RWPE1 (cell line): ENCODE results near the gene USP3.
A peak's percentile ranks its signal among the peaks of the same experiment; 100 is the strongest.

Experiments used
- CTCF ChIA-PET: fragments of 350-600 bp; sonication (Branson Sonifier 250); formaldehyde crosslinking; extraction: SDS; loops from one replicate; lab custom pipeline; 2021; lab: Yijun Ruan, JAX
- POLR2A ChIA-PET: fragments of 400-600 bp; formaldehyde crosslinking; extraction: SDS; loops from one replicate; lab custom pipeline; 2020; ENCODE audit warnings: antibody characterized with exemption; ENCODE audit not compliant: low non-redundant PET; lab: Yijun Ruan, JAX
- DNase-seq: peaks from one replicate; pipeline ENCODE4 v3.0.0; 2012; ENCODE audit warnings: low spot score
- H3K27ac ChIP-seq: fragments of 450-650 bp; 2 replicates; pipeline ENCODE4 v1.5.1; 2017
- TF ChIP-seq, protein P1 (sequence below): fragments of 450-650 bp; conservative IDR thresholded peaks from 2 replicates; pipeline ENCODE4 v1.5.1; 2017; ENCODE audit warnings: low read depth, mild to moderate bottlenecking

USP3 gene

GRCh38 chr15:63596676-63597037, 92.3 kb downstream of the USP3 start:
- ChIA-PET CTCF (interaction anchor here (0.6 to 1.0 kb wide), 2 partner anchors 23 to 313 kb away, joined by 3 read pairs; no protein-coding TSS in a partner anchor), POLR2A (no interaction called here)
- no peak overlapping the region; the same call in 1 of the 2 replicates for H3K27ac ChIP-seq
- TF ChIP-seq, protein P1, sequence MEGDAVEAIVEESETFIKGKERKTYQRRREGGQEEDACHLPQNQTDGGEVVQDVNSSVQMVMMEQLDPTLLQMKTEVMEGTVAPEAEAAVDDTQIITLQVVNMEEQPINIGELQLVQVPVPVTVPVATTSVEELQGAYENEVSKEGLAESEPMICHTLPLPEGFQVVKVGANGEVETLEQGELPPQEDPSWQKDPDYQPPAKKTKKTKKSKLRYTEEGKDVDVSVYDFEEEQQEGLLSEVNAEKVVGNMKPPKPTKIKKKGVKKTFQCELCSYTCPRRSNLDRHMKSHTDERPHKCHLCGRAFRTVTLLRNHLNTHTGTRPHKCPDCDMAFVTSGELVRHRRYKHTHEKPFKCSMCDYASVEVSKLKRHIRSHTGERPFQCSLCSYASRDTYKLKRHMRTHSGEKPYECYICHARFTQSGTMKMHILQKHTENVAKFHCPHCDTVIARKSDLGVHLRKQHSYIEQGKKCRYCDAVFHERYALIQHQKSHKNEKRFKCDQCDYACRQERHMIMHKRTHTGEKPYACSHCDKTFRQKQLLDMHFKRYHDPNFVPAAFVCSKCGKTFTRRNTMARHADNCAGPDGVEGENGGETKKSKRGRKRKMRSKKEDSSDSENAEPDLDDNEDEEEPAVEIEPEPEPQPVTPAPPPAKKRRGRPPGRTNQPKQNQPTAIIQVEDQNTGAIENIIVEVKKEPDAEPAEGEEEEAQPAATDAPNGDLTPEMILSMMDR, result no peak
- no peak for DNase-seq

- no peak for DNase-seq
- peak within 1 kb of the TSS; percentile 83 for H3K27ac ChIP-seq
- TF ChIP-seq, protein P1, result no peak
- ChIA-PET POLR2A (no interaction called here), CTCF (interaction anchor here (1.0 kb wide), 1 partner anchor 24 kb away, joined by 3 read pairs; no protein-coding TSS in a partner anchor)
These were observed 92.8 kb downstream of the USP3 start, which contains the start of gene FBXL22 for GRCh38 chr15:63597038-63597790. FBXL22 (plus strand) TSS chr15:63597387; CDS start chr15:63597393, 6 bp downstream.

- POLR2A ChIA-PET, result no interaction called here
- H3K27ac ChIP-seq, result peak overlapping the region; percentile 83
- CTCF ChIA-PET, result no interaction called here
- TF ChIP-seq, protein P1, result no peak
- DNase-seq, result no peak
These were observed 93.4 kb downstream of the USP3 start for GRCh38 chr15:63597821-63598220.

GRCh38 chr15:63598473-63599400, 94.3 kb downstream of the USP3 start:
- TF ChIP-seq, protein P1, result no peak
- CTCF ChIA-PET, result interaction anchor here (0.6 to 2.1 kb wide), 8 partner anchors 10 to 1182 kb away, joined by 3 to 21 read pairs (median 3); no protein-coding TSS in a partner anchor
- peak overlapping the region; percentile 83 for H3K27ac ChIP-seq
- POLR2A ChIA-PET, result interaction anchor here (0.6 to 0.8 kb wide), 3 partner anchors 93 to 238 kb away, joined by 3 to 6 read pairs (median 3); no protein-coding TSS in a partner anchor
- DNase-seq, result no peak

DNA sequence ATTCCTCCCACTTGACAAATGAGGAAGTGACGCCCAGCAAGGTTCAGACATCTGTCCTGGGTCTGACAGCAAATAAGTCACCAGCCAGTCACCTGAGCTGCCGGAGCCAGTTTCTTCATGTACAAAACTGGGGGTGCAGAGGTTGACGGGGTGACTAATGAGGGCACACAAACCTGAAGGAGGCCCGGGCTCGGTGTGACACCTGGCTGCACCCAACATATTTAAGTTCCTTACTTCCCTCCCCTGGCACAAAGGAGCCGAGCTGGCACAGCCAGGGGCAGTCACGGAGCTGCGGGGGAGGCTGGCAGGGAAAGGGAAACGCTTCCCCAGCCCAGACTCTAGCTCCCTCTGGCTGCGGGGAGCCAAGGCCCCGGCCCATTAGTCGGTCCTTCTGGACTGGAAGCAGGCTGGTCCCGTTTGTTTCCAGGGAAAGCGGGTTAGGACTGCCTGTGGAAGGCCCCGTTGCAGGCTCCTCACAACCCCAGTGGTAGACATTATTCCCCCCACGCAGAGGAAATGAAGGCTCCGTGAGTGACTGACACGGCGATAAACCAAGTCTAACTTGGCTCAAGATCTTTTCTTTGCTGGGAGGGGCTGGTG, 95.1 kb downstream of the USP3 start:
- peak; percentile 68 for DNase-seq
- CTCF ChIA-PET, result interaction anchor here (0.6 to 2.1 kb wide), 9 partner anchors 11 to 309 kb away, joined by 3 to 21 read pairs (median 3); no protein-coding TSS in a partner anchor
- TF ChIP-seq, protein P1, result peak; percentile 80
- POLR2A ChIA-PET, result interaction anchor here (0.6 to 0.8 kb wide), 3 partner anchors 93 to 239 kb away, joined by 3 to 6 read pairs (median 3); no protein-coding TSS in a partner anchor
- H3K27ac ChIP-seq, result peak overlapping the region; percentile 83
